SH-SY5Y (cell line): ENCODE results near the gene SERPINI1.

ENCODE experiments used
- GATA2 ChIP-seq: IDR thresholded peaks from 2 replicates; pipeline ENCODE4 v1.6.1; 2011; ENCODE audit warnings: mild to moderate bottlenecking, low read depth, low read length
- GATA3 ChIP-seq: IDR thresholded peaks from 2 replicates; pipeline ENCODE4 v1.6.1; 2011; ENCODE audit warnings: low read depth, mild to moderate bottlenecking, low read length, moderate library complexity

DNA sequence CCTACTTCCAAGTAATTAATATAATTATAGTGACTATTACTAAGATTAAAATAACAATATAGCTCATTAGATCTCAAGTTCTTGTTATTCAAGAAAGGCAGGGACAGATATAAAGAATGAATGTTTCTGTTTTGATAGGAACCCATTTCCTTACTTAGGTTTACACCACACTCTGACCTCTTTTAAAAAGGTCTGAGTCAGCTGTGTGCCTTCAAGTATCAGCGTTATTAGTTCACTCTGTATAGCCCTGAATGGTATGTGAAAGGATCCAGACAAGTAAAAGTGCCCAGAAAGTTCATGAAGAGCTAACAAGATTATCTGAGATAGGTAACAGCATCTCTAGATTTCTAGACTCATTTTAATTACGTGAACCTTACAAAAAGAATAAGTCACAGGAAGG lies 29.7 kb upstream of the SERPINI1 start:
- TF ChIP-seq GATA2 (no peak), GATA3 (no peak)
